ENCODE results near the gene CFL1.

CFL1 gene

DNA sequence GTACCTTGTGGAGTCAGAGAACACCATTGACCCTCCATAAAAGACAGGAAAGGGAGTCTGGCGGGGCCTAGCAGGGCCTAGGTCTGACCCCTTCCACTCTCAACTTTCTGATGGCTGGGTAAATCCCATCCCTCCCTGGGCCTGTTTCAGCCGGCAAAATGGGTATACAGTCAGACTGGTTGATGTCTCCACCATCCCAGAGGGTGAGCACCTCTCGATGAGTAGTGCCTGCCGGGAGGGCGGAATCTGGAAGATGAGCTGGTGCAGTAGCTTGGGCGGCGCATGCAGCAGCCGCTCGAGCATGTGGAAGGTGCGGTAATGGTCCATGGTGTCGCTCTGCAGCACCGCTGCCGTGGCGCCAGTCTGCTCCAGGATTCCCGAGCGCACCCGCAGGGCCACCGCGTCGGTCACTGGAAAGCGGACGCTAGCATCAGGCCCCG is 29.8 kb upstream of the CFL1 start:
- peak; percentile 38 for DNase-seq

DNA sequence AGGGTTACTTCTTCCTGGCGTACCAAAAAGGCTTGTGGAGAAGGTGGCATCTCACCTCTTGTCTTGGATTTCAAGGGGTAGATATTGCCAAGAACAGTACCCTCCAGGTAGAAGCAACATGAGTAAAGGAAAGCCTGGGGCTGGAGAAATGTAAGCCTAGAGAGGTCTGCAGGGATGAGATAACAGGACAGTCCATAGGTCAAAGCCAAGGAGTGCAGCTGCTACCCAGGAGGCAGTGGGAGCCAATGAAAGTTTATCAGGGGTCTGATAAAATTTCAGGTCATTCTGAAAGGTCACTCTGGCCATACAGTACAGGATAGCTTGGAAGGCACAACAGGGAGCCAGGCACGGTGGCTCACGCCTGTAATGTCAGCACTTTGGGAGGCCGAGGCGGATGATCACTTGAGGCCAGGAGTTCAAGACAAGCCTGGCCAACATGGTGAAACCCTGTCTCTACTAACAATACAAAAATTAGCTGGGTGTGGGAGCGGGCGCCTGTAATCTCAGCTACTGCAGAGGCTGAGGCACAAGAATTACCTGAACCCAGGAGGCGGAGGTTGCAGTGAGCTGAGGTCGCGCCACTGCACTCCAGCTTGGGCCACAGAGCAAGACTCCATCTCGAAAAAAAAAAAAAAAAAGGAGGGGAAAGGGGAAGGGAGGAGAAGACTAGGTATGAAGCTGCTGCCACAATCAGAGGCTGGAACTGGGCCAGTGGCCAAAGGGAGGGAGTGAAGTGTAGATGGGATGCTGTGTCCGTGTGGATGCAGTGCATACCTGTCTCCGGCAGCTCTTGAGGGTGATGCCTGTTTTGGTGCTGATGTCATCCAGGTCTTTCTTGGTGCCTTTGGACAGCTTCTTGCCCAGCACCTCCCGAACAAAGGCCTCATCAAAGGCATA is 29.1 kb upstream of the CFL1 start:
- no peak for DNase-seq

DNA sequence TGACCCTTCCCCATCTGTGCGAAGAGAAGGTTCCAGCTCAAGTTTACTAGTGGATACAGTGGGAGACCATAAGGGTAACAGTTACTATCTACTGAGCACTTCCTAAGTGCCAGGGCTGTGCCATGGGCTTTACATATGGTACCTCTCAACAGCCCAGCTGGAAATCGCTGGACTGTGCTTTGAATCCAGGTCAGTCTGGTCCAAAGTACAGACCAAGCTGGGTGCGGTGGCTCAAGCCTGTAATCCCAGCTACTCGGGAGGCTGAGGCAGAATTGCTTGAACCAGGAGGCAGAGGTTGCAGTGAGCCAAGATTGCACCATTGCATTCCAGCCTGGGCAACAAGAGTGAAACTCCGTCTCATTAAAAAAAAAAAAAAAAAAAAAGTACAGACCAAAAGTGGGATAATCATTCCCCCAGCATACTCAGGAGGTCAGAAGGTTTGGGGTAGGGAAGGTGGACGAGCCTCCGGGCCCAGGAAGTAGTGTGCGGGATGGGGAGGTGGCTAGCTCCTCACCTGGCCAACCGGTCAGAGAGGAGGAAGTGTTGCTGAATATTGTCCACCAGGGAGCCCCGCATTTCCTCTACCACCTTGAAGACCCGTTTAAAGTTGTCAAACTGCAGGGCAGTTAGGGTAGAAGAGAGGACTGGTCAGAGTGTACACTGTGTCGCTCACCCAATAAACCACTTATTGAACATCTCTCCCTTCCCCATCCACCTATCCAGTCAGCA is 28.0 kb upstream of the CFL1 start:
- DNase-seq: no peak

DNA sequence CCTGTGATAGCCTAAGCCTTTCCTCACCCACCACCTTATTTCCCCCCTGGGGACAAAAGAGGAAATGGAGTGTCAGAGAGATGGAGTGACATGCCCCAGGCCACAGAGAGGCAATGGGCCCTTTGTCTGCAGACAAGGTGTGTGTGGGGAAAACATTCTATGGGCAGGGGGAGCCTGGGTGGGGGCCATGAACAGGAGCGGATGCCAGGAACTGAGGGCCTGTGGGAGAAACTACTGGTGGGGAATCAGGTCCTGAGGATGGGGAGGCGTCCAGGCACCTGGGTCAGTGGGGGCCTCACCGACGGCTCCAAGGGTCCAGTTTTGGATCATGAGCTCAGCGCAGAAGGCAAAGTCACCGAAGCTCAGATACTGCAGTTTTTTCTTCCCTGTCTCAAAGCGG is 27.3 kb upstream of the CFL1 start:
- no peak for DNase-seq

DNA sequence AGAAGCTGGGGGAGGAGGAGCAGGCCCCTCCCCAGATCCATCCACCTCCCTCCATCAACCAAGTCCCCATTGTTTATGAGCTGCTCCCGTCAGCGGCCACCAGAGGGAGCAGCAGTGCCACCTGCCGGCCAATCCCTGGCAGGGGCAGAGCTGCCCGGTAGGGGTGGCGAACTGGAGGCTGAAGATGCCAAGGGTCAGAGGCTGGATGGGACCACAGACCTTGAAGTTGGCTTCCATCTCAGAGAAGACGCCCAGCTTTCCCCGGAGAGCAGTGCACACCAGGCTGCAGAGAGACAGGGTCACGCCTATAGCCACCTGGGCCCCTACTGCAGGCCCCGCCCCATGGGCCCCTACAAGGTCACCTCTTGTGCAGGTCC is 26.7 kb upstream of the CFL1 start:
- peak; percentile 85 for DNase-seq

DNA sequence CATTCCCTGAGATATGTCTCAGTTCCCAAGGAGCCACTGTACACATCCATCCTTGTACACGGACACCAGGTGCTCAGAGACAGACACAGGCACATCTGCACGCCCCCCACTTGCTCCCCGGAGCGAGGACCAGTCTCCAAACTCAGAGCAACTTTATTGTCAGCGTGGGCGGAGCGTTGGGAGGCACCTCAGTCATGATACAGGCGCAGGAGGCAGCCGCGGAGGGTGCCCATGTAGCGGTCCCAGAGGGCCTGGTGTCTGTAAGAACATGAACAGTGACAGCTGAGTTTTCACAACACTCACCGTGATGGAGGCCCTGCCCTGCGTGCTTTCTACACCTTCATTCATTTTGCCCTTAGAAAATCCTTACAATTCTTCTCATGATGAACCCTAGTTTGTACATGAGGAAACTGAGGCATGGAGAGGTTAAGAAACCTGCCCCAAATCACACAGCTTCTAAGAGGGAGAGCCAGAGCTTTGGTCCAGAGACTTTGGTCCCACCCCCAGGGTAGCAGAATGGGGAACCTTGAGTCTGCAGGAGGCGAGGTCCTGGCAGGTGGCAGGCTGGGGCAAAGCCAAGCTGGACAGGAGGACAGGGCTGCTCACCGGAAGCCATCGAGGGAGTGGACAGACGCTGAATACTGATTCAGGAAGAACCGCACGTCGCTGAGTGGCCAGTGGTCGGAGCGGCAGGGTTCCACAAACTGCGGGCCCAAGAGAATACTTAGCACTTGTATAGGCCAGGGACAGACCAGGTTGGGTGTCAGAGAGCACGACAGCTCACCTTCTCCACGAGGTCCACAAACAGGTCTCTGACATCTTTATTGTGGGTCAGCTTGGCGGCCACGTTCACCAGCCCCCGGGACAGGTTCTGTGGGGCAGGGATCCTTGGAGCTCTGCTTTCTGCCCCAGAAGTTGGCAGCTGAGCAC is 26.1 kb upstream of the CFL1 start:
- no peak for DNase-seq

DNA sequence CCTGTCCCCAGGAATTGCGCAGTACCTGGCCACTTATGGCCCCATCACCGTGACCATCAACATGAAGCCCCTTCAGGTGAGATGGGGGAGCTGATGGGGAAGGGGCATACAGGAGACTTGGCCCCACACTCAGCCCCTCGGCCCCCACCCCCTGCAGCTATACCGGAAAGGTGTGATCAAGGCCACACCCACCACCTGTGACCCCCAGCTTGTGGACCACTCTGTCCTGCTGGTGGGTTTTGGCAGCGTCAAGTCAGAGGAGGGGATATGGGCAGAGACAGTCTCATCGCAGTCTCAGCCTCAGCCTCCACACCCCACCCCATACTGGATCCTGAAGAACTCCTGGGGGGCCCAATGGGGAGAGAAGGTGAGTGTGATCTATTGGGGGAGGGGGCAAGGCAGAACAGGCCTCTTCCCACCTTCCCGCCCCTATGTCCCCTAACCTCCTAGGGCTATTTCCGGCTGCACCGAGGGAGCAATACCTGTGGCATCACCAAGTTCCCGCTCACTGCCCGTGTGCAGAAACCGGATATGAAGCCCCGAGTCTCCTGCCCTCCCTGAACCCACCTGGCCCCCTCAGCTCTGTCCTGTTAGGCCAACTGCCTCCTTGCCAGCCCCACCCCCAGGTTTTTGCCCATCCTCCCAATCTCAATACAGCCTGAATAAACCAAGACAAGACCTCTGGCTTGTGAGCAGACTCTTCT is 25.2 kb upstream of the CFL1 start:
- DNase-seq: no peak

DNA sequence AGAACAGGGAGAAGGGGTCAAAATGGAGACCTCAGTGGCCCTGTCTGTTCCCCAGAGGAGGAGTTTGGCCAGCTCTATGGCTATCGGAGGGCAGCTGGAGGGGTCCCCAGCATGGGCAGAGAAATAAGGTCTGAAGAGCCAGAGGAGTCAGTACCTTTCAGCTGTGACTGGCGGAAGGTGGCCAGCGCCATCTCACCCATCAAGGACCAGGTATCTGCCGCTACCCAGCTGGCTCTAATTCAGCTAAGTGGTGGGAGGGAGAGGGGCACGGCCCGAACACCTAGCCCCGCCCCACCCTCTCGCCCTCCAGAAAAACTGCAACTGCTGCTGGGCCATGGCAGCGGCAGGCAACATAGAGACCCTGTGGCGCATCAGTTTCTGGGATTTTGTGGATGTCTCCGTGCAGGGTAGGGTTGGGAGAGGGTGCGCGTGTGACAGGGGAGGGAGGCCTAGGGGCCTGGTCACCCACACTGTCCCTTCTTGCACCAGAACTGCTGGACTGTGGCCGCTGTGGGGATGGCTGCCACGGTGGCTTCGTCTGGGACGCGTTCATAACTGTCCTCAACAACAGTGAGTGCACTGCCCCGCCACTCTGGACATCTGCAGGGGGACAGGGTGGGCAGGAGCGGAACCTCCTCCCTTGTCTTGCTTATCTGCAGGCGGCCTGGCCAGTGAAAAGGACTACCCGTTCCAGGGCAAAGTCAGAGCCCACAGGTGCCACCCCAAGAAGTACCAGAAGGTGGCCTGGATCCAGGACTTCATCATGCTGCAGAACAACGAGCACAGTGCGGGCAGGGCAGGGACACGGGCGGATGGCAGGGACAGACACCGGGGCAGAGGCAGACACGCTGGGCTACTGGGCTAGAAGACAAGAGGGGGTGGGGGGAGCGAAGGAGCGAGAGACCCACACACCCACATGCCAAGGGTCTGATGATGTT is 24.4 kb upstream of the CFL1 start:
- DNase-seq: no peak

DNA sequence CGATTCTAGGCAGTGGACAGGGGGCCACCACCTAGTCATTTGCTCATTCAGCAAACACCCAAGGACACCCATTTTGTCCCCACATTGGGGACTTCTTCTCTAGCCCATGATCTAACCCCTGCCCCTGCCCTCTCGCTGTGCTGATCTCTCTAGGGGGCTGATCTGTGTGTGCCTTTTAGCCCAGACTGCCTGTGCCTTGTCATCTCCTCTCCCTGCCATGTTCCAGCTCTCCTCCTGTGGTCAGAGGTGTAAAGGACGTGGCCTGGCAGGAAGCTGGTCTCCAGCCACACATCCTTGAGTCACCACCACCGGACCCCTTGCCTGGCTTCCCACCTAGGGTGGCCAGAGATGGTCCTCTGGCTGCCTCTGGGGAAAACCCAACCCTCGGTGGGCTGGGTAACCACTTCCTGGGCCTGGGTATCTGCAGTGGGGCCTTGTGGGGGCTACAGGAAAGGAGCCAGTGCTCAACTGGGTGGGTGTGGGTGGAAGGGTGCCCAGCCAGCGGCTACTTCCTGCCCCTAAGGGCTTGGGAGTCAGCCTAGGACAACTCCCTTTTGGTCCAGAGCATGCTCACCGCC is 23.0 kb upstream of the CFL1 start:
- no peak for DNase-seq

DNA sequence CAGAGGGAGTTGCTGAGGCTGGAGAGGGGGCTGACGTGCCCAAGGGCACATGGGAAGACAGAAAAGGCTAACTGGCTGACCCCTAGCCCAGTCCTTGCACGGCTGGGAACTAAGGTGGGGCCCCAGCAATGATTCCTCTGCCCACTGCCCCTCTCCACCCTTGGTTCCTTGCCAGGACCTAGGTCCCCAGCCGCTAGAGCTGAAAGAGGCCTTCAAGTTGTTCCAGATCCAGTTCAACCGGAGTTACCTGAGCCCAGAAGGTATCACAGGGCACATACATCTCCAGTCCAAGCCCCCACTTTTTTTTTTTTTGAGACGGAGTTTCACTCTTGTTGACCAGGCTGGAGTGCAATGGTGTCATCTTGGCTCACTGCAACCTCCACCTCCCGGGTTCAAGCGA is 22.0 kb upstream of the CFL1 start:
- DNase-seq: no peak

DNA sequence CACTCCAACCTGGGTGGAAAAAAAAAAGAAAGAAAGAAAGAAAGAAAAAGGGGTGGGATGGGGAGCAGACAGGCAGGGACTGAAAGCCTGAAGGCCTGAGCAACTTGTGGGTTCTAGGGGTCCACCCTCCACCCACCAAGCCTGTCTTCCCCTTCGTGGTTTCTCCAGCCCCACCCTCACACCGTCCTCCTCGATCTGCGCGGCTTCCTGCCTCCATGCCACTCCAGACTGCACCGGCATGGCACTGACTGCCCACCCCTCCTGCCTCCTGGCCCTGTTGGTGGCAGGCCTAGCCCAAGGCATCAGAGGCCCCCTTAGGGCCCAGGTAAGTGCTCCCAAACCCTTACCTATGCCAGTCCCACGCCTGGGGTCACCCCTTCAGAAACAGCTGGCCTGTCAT is 21.6 kb upstream of the CFL1 start, which contains the start of gene CTSW:
Gene CTSW, plus strand, starts transcription at position 221 of the 400 bp plus-strand sequence. Its CDS starts 18 bp downstream, at position 239.
- peak; percentile 38 for DNase-seq

DNA sequence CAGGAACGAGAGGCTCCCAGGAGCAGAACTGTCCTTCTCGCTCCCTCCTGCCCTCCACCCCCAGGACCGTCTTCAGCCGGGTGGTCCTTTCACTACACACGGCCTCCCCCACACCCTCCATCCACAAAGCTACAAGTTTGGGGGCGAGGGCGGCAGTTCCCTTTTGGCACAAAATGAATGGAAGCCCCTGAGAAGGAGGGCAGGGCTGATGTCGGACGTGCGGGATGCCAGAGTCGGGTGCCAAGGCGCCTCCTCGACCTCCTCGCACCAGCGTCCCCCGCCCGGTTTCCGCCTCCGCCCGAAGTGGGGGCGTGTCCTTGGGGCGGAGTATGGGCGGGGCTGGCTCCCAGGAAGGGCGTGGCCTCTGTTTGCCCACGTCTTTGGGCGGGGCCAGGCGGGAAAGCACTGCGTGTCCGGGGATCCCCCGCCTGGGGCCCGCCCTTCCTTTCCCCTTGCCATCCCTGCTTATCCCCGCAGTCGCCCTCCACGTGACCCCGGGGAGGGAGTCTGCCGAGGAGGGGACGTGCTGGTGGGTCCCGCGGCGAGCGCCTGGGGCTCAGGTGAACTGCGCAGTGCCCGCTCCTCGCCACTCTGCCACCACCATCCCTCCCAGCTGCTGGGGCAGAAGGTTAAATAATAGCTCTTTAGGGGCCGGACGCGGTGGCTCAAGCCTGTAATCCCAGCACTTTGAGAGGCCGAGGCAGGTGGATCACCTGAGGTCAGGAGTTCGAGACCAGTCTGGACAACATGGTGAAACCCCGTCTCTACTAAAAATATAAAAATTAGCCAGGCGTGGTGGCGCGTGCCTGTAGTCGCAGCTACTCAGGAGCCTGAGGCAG is 15.6 kb upstream of the CFL1 start:
- peak; percentile 95 for DNase-seq

DNA sequence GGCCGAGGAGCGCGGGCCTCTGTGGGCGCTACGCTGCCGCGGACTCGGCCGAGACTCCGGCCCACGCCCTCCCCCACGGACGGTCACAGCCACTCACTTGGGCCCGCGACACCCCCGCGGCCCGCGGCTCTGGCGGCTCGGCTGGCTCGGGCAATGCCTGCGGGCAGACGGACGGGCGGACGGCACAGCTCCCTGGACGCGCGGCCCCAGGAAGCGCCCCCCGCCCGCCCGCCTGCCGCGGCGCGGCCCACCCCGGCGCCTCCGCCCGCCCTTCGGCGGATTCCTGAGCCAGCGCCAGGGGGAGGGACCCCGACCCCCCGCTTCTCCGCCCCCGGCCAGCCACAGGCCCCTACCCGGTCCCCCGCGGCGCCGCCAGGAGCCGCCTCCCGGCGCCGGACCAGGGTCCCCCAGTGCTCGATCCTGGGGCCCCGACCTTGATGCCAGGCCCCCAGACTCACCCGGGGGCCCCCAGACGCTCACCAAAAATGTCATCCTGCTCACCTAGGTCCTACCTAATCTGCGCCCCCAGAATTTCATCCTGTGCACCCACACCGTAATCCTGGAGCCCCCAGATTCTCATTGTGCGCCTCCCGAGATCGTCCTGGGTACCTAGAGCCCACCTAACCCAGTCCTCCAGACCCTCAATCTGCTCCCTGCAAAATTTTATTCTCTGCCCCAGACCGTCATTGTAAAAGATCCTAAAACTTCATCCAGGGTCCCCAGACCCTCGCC is 14.8 kb upstream of the CFL1 start, which contains the start of gene EFEMP2:
Gene EFEMP2, minus strand, starts transcription at position 215 of the 732 bp plus-strand sequence. CDS start 446 bp downstream, outside the sequence.
- DNase-seq: no peak

DNA sequence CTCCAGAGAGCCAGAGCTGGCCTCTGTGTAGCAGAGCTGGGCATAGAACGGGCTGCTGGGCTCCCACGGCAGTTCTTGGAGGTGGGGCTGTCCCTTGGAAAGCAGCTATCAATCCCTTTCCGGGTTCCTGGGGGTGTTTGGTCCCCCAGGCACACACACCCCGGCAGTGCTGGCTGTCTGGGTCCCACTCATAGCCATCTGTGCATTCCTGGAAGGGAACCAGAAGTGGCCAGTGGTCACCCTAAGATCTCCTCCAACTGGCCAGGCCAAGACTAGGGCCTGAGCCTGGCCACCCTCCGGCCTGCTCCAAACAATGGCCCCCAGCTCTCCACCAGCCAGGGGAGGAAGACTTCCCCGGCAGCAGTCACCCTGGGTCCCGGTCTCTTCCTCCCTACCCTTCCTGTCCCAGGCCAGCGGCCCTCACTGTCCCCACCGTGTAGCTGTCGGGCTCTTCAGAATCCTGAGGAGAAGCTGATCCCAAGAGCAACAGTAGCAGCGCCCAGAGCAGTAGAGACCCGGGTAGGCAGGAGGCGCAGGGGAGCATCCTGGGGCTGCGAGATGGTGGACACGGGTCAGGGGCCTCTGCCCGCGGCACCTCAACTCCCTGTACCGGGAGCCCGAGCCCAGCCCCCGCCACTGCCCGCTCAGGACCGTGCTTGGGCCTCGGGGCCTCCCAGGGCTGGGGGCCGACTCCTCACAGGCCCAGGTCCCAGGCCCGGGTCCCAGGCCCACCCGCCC is 14.0 kb upstream of the CFL1 start:
- no peak for DNase-seq

DNA sequence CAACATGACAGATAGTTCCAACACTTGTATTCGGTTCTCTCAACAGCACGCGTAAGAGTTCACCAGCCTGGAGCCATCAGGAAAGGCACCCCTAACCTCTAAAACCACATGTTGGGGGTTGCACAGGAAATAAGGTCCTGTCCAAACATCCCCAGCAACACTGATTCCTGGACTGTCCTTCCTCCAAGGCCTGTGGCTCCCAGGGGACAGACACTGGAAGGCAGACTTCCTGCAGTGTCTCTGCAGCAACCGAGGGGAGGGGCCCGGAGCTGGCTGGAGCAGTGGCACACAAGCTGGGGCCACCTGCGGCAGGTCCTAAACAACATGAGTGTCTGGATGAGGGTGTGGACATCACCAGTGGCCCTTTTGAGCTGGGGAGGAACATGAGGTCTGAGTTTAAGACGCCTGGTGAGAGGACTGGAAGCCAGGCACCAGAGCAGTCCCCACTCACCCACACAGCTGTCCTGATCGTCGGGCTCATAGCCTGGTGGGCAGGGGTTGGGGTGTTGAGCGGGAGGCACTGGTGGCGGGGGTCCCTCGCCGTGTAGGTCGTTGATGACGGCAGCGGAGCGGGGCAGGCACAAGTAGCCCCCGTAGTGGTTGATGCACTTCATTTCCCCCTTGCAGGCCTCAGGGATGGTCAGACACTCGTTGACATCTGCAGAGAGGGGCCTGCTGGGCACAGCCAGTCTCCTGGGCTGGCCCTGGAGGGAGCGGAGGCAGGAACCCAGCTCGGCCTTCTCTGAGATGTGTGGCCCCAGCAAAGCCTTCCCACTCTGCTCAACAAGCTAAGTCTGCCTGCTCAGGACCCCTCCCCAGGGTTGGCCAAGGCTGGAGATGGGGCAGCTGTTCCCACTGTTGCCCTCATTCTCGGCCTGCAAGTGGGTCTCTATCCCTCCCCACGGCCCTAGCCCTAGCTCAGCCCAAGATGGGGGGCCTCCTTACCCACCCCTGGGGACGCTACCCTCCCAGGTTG is 13.0 kb upstream of the CFL1 start:
- DNase-seq: no peak

DNA sequence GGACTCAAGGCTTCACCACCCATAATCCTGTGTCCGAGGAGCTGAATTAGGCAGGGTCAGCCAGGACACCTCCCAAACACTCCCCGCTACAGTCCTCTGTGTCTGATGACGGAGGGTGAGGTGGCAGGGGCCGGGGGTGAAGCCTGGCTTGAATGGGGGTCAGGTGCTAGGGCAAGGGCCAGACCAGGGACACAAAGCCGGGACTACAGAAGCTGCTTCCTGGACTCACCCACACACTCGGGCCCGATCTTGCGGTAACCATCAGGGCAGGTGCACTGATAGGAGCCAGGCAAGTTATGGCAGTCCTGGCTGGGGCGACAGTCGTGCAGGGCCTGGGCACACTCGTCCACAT is 12.3 kb upstream of the CFL1 start:
- DNase-seq: no peak

Measured in activated naive CD4-positive, alpha-beta T cell treated with Interleukin-2 at 50 U/mL for 16 hours (primary cell).